ENCODE data around the gene ST8SIA5. TPM values are rescaled to one million over a fixed set of nuclear protein-coding genes. Genes with fewer than 3 reads are reported as not detected.

The ST8SIA5 gene
- total and polyA plus RNA-seq, 2 of the 13 experiments (the other 11 are each of a cell fraction or from before 2014, with no cell fraction given): 0.07 to 0.20 TPM

DNA sequence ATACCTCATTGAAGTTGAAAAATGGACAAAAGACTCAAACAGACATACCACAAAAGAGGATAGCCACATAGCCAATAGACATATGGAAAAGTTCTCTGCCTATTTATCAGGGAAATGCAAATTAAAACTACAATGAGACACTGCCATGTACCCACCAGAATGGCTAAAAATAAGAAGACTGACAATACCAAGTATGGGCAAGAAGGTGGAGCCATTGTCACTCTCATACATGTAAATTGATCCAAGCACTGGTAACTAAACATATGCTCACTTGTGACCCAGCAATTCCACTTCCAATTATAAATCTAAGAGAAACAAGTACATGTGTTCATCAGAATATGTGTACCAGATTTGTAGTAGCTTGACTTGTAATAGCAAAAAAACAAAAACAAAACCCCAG, 104.5 kb downstream of the ST8SIA5 start:
- BruUV-seq (replicated peaks): no TSS peak
- Histone ChIP-seq H2AFZ (ENCODE audit: low read length) (no peak overlapping the region), H4K20me1 (ENCODE audit: insufficient read depth, low read length) (no peaks in the 10 kb centered on the region), H3K27me3 (ENCODE audit: control insufficient read depth in 1 of 2, insufficient read depth in 2 of 2, low read length in 2 of 2) (peaks cover 0 to 21% of the 10 kb centered on the region in 2 experiments; a peak in 3 of 5 replicates), H3K79me2 (ENCODE audit: insufficient read depth, low read length) (no peaks in the 10 kb centered on the region), H3K36me3 (replicated peaks in 1 of 2; ENCODE audit: control insufficient read depth in 1 of 2, insufficient read depth in 2 of 2, low read length in 2 of 2) (no peaks in the 10 kb centered on the region), H3K9me3 (ENCODE audit: low read length) (no peaks in the 10 kb centered on the region), H3K4me3 (replicated peaks in 1 of 3; ENCODE audit: insufficient read depth in 1 of 3, low read depth in 2 of 3, low read length in 3 of 3) (no peak overlapping the region), H3K4me2 (ENCODE audit: low read depth, low read length) (no peak overlapping the region), H3K27ac (ENCODE audit: extremely low read length, insufficient read depth, low read length) (no peak overlapping the region), H3K4me1 (ENCODE audit: insufficient read depth, low read length) (no peaks in the 10 kb centered on the region), H3K9ac (ENCODE audit: insufficient read depth, low read depth, low read length) (no peak overlapping the region)
- FAIRE-seq (no peak), ATAC-seq (no peak), DNase-seq (ENCODE audit: low spot score) (no peak)
- POLR2A ChIA-PET: no interaction called here
- no peak for TF ChIP-seq SATB2 (CRISPR knock-in tag; IDR thresholded peaks at IDR 0.05)
- TF ChIP-seq POGZ (CRISPR knock-in tag; IDR thresholded peaks at IDR 0.05): no peak
- no peak for TF ChIP-seq FOXJ3 (CRISPR knock-in tag; IDR thresholded peaks at IDR 0.05; ENCODE audit: borderline replicate concordance)
- TF ChIP-seq RARG (CRISPR knock-in tag; IDR thresholded peaks at IDR 0.05; ENCODE audit: low read depth): no peak
- TF ChIP-seq, protein P1, sequence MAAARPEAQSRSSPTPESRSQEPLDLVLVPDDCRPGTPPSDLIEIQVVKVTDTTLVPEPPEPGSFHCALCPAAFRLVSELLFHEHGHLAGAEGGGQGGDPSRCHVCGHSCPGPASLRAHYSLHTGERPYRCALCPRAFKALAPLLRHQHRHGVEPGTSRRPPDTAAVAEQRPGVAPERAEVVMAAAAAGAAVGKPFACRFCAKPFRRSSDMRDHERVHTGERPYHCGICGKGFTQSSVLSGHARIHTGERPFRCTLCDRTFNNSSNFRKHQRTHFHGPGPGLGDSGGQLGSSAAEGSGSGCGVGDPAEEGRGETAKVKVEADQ (CRISPR knock-in tag; IDR thresholded peaks at IDR 0.05; ENCODE audit: borderline replicate concordance): no peak
- intact Hi-C loops (cut with micrococcal nuclease; ENCODE audit: unreplicated experiment) (no loop called here), in situ Hi-C loops (cut with HindIII; ENCODE audit: extremely low pct_ligation_motif_present, low pct_unique_long_range_greater_than_20kb) (loop anchor here (10.0 kb wide), 1 partner anchor 508 kb away; no protein-coding TSS in a partner anchor)
- CTCF ChIA-PET (ENCODE audit: low intra/inter-chr PET ratio, low total read pairs): no interaction called here

DNA sequence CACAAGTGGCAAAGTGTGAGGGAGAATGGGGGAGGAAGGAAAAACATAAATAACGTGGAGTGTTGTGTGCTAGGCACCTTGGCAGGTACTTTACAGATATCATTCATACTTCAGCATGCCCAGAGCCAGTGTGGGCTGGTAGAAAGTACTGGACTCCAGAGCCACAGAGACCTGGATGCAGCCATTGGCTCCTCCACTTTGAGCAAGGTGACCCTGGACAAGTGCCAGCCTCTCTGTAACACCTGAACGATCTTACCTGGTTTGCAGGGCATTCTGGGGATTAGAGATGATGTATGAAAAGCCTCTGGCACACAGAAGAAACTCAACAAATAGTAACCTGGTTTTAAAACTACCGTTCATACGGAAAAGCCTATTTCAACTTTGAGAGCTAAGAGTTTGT, 106.2 kb downstream of the ST8SIA5 start:
- Histone ChIP-seq H2AFZ (ENCODE audit: low read length) (no peak overlapping the region), H3K4me1 (ENCODE audit: insufficient read depth, low read length) (no peaks in the 10 kb centered on the region), H3K79me2 (ENCODE audit: insufficient read depth, low read length) (no peaks in the 10 kb centered on the region), H4K20me1 (ENCODE audit: insufficient read depth, low read length) (no peaks in the 10 kb centered on the region), H3K9me3 (ENCODE audit: low read length) (no peaks in the 10 kb centered on the region), H3K36me3 (replicated peaks in 1 of 2; ENCODE audit: control insufficient read depth in 1 of 2, insufficient read depth in 2 of 2, low read length in 2 of 2) (no peaks in the 10 kb centered on the region), H3K4me2 (ENCODE audit: low read depth, low read length) (no peak overlapping the region), H3K27me3 (ENCODE audit: control insufficient read depth in 1 of 2, insufficient read depth in 2 of 2, low read length in 2 of 2) (peaks cover 0 to 33% of the 10 kb centered on the region in 2 experiments; a peak in 3 of 5 replicates), H3K27ac (ENCODE audit: extremely low read length, insufficient read depth, low read length) (no peak overlapping the region), H3K4me3 (replicated peaks in 1 of 3; ENCODE audit: insufficient read depth in 1 of 3, low read depth in 2 of 3, low read length in 3 of 3) (no peak overlapping the region), H3K9ac (ENCODE audit: insufficient read depth, low read depth, low read length) (no peak overlapping the region)
- BruUV-seq (replicated peaks): no TSS peak
- 0% methylated on average over 2 of the region's 4 CpGs for WGBS (ENCODE audit: low lambda C conversion rate)
- no peak for DNase-seq (ENCODE audit: low spot score)
- in situ Hi-C loops (cut with HindIII; ENCODE audit: extremely low pct_ligation_motif_present, low pct_unique_long_range_greater_than_20kb) (loop anchor here (10.0 kb wide), 1 partner anchor 506 kb away; no protein-coding TSS in a partner anchor), intact Hi-C loops (cut with micrococcal nuclease; ENCODE audit: unreplicated experiment) (no loop called here)
- no peak for FAIRE-seq
- ATAC-seq: no peak
- ChIA-PET POLR2A (no interaction called here), CTCF (ENCODE audit: low intra/inter-chr PET ratio, low total read pairs) (no interaction called here)
- TF ChIP-seq, protein P2, sequence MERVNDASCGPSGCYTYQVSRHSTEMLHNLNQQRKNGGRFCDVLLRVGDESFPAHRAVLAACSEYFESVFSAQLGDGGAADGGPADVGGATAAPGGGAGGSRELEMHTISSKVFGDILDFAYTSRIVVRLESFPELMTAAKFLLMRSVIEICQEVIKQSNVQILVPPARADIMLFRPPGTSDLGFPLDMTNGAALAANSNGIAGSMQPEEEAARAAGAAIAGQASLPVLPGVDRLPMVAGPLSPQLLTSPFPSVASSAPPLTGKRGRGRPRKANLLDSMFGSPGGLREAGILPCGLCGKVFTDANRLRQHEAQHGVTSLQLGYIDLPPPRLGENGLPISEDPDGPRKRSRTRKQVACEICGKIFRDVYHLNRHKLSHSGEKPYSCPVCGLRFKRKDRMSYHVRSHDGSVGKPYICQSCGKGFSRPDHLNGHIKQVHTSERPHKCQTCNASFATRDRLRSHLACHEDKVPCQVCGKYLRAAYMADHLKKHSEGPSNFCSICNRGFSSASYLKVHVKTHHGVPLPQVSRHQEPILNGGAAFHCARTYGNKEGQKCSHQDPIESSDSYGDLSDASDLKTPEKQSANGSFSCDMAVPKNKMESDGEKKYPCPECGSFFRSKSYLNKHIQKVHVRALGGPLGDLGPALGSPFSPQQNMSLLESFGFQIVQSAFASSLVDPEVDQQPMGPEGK (CRISPR knock-in tag; IDR thresholded peaks at IDR 0.05): no peak
- TF ChIP-seq ZNF17 (CRISPR knock-in tag; IDR thresholded peaks at IDR 0.05) (no peak), POGZ (CRISPR knock-in tag; IDR thresholded peaks at IDR 0.05) (no peak), CREM (IDR thresholded peaks at IDR 0.05) (no peak), CREM (CRISPR knock-in tag; IDR thresholded peaks at IDR 0.05) (no peak), ZBTB7B (CRISPR knock-in tag; IDR thresholded peaks at IDR 0.05) (no peak), SNAI1 (CRISPR knock-in tag; IDR thresholded peaks at IDR 0.05; ENCODE audit: borderline replicate concordance) (no peak)
- TF ChIP-seq, protein P3, sequence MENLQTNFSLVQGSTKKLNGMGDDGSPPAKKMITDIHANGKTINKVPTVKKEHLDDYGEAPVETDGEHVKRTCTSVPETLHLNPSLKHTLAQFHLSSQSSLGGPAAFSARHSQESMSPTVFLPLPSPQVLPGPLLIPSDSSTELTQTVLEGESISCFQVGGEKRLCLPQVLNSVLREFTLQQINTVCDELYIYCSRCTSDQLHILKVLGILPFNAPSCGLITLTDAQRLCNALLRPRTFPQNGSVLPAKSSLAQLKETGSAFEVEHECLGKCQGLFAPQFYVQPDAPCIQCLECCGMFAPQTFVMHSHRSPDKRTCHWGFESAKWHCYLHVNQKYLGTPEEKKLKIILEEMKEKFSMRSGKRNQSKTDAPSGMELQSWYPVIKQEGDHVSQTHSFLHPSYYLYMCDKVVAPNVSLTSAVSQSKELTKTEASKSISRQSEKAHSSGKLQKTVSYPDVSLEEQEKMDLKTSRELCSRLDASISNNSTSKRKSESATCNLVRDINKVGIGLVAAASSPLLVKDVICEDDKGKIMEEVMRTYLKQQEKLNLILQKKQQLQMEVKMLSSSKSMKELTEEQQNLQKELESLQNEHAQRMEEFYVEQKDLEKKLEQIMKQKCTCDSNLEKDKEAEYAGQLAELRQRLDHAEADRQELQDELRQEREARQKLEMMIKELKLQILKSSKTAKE (CRISPR knock-in tag; IDR thresholded peaks at IDR 0.05; ENCODE audit: borderline replicate concordance): no peak
- TF ChIP-seq, protein P4, sequence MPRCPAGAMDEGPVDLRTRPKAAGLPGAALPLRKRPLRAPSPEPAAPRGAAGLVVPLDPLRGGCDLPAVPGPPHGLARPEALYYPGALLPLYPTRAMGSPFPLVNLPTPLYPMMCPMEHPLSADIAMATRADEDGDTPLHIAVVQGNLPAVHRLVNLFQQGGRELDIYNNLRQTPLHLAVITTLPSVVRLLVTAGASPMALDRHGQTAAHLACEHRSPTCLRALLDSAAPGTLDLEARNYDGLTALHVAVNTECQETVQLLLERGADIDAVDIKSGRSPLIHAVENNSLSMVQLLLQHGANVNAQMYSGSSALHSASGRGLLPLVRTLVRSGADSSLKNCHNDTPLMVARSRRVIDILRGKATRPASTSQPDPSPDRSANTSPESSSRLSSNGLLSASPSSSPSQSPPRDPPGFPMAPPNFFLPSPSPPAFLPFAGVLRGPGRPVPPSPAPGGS (CRISPR knock-in tag; IDR thresholded peaks at IDR 0.05): no peak
